ENCODE data around the gene RREB1. TPM values are rescaled to one million over a fixed set of nuclear protein-coding genes. Genes with fewer than 3 reads are reported as not detected.
A peak's percentile ranks its signal among the peaks of the same experiment; 100 is the strongest.

RREB1 gene
- total RNA-seq, 3 donors from 2014 or later, result 64.9 to 85.9 (median 74.7) TPM

- DNase-seq, result peak in 1 of 3 donors; percentile 4
- Histone ChIP-seq H3K36me3 (ENCODE audit: low read depth) (no peaks in the 10 kb centered on the region), H3K9me3 (no peaks in the 10 kb centered on the region), H3K4me1 (ENCODE audit: low read depth) (peaks cover 50% of the 10 kb centered on the region), H3K4me3 (no peak overlapping the region)
- no peak for ATAC-seq
- intact Hi-C loops (cut with DNase I, micrococcal nuclease), result no loop called here
- TF ChIP-seq CTCF (IDR thresholded peaks at IDR 0.05), result no peak
Measured at GRCh38 chr6:7157752-7158616, 50.2 kb downstream of the RREB1 start.

GRCh38 chr6:7159790-7160525, 52.2 kb downstream of the RREB1 start:
- ATAC-seq, result no peak
- intact Hi-C loops (cut with DNase I, micrococcal nuclease), result no loop called here

GRCh38 chr6:7161253-7161623, 53.5 kb downstream of the RREB1 start:
- H3K4me3 ChIP-seq, result no peak overlapping the region
- DNase-seq, result no peak
- no peaks in the 10 kb centered on the region for H3K9me3 ChIP-seq
- peaks cover 67% of the 10 kb centered on the region for H3K4me1 ChIP-seq (ENCODE audit: low read depth)
- TF ChIP-seq CTCF (IDR thresholded peaks at IDR 0.05), result no peak
- intact Hi-C loops (cut with DNase I, micrococcal nuclease), result no loop called here
- ATAC-seq, result no peak
- no peaks in the 10 kb centered on the region for H3K36me3 ChIP-seq (ENCODE audit: low read depth)

More at GRCh38 chr6:7159790-7160525, 52.2 kb downstream of the RREB1 start:
- peak in 1 of 3 donors; percentile 10 for DNase-seq
- H3K4me3 ChIP-seq, result no peak overlapping the region
- H3K4me1 ChIP-seq (ENCODE audit: low read depth), result peaks cover 59% of the 10 kb centered on the region
- no peaks in the 10 kb centered on the region for H3K36me3 ChIP-seq (ENCODE audit: low read depth)
- no peak for TF ChIP-seq CTCF (IDR thresholded peaks at IDR 0.05)
- no peaks in the 10 kb centered on the region for H3K9me3 ChIP-seq

- DNase-seq (no peak), ATAC-seq (no peak)
- intact Hi-C loops (cut with DNase I, micrococcal nuclease), result no loop called here
- no peaks in the 10 kb centered on the region for H3K9me3 ChIP-seq
- H3K36me3 ChIP-seq (ENCODE audit: low read depth), result no peaks in the 10 kb centered on the region
- H3K4me1 ChIP-seq (ENCODE audit: low read depth), result peaks cover 68% of the 10 kb centered on the region
- TF ChIP-seq CTCF (IDR thresholded peaks at IDR 0.05), result no peak
- no peak overlapping the region for H3K4me3 ChIP-seq
Measured at GRCh38 chr6:7161845-7162244, 54.1 kb downstream of the RREB1 start.

GRCh38 chr6:7163661-7164071, 55.9 kb downstream of the RREB1 start:
- intact Hi-C loops (cut with DNase I, micrococcal nuclease), result no loop called here
- Histone ChIP-seq H3K4me3 (no peak overlapping the region), H3K36me3 (ENCODE audit: low read depth) (no peaks in the 10 kb centered on the region), H3K4me1 (ENCODE audit: low read depth) (peaks cover 70% of the 10 kb centered on the region), H3K9me3 (no peaks in the 10 kb centered on the region)
- DNase-seq (no peak), ATAC-seq (no peak)
- no peak for TF ChIP-seq CTCF (IDR thresholded peaks at IDR 0.05)

All from mucosa of descending colon (tissue), 3 donors.